ENCODE measurements around the gene PTGER2. TPM values are rescaled to one million over a fixed set of nuclear protein-coding genes. Genes with fewer than 3 reads are reported as not detected.

PTGER2 gene
- total RNA-seq, 1 experiment from 2014 or later: 0.57 TPM

GRCh38 chr14:52303236-52303635, 10.9 kb upstream of the PTGER2 start (continued):
- TF ChIP-seq SIN3A (IDR thresholded peaks at IDR 0.05; ENCODE audit: low read depth) (no peak), SP1 (IDR thresholded peaks at IDR 0.05; ENCODE audit: low read depth) (no peak), FOSL1 (IDR thresholded peaks at IDR 0.05; ENCODE audit: low read depth) (no peak), CBX3 (IDR thresholded peaks at IDR 0.05; ENCODE audit: low read depth) (no peak), EZH2 (IDR thresholded peaks at IDR 0.05) (no peak), POLR2AphosphoS5 (IDR thresholded peaks at IDR 0.05; ENCODE audit: low read depth, low read length) (no peak), RAD21 (IDR thresholded peaks at IDR 0.05; ENCODE audit: low read depth) (no peak), SRF (IDR thresholded peaks at IDR 0.05; ENCODE audit: low read depth) (no peak), EZH2phosphoT487 (IDR thresholded peaks at IDR 0.05; ENCODE audit: borderline replicate concordance) (no peak)

GRCh38 chr14:52304248-52304904, 9.7 kb upstream of the PTGER2 start:
- intact Hi-C loops (cut with micrococcal nuclease): loop anchor here (10.0 kb wide), 1 partner anchor 1000 kb away; no protein-coding TSS in a partner anchor

More at GRCh38 chr14:52304248-52304904, 9.7 kb upstream of the PTGER2 start:
- Histone ChIP-seq H3K36me3 (ENCODE audit: control insufficient read depth in 1 of 2, insufficient read depth in 2 of 2, low read length in 2 of 2) (no peaks in the 10 kb centered on the region), H3K4me2 (ENCODE audit: low read length) (no peak overlapping the region), H3K9ac (ENCODE audit: low read length) (no peak overlapping the region), H2AFZ (ENCODE audit: low read depth, low read length, poor library complexity, severe bottlenecking) (no peak overlapping the region), H3K4me1 (ENCODE audit: control insufficient read depth in 1 of 2, insufficient read depth in 2 of 2, low read length in 2 of 2) (no peaks in the 10 kb centered on the region), H3K9me3 (ENCODE audit: control insufficient read depth in 1 of 2, insufficient read depth in 1 of 2, low read depth in 1 of 2, low read length in 2 of 2) (no peaks in the 10 kb centered on the region), H4K20me1 (ENCODE audit: insufficient read depth) (no peaks in the 10 kb centered on the region), H3K4me3 (replicated peaks in 1 of 2; ENCODE audit: low read depth in 1 of 2, low read length in 2 of 2) (no peak overlapping the region), H3K27me3 (ENCODE audit: insufficient read depth, low read length) (no peaks in the 10 kb centered on the region), H3K9me2 (ENCODE audit: insufficient read depth) (no peaks in the 10 kb centered on the region), H3K27ac (ENCODE audit: low read depth, low read length) (no peak overlapping the region), H3K79me2 (ENCODE audit: insufficient read depth, low read length) (no peaks in the 10 kb centered on the region)
- no TSS peak for BruUV-seq (replicated peaks)
- TF ChIP-seq REST (IDR thresholded peaks at IDR 0.05; ENCODE audit: low read depth): no peak
- TF ChIP-seq ZNF274 (IDR thresholded peaks at IDR 0.05; ENCODE audit: low read depth, low read length): no peak
- TF ChIP-seq TCF7L2 (IDR thresholded peaks at IDR 0.05; ENCODE audit: borderline replicate concordance, extremely low read depth, insufficient read depth, insufficient read length): no peak
- no peak for TF ChIP-seq POLR2A (IDR thresholded peaks at IDR 0.05; ENCODE audit: borderline replicate concordance, extremely low read depth, insufficient read depth, insufficient read length)
- no peak for TF ChIP-seq ZFX (IDR thresholded peaks at IDR 0.05)
- TF ChIP-seq RAD21 (IDR thresholded peaks at IDR 0.05; ENCODE audit: low read depth): no peak
- TF ChIP-seq EGR1 (IDR thresholded peaks at IDR 0.05; ENCODE audit: low read depth): no peak
- no peak for TF ChIP-seq EZH2phosphoT487 (IDR thresholded peaks at IDR 0.05; ENCODE audit: borderline replicate concordance)
- no peak for TF ChIP-seq CTCF (IDR thresholded peaks at IDR 0.05 in 2 of 3, conservative IDR thresholded peaks at IDR 0.05 in 1 of 3; ENCODE audit: borderline replicate concordance in 1 of 3, insufficient read depth in 1 of 3, low read depth in 2 of 3, low read length in 2 of 3)
- TF ChIP-seq EZH2 (IDR thresholded peaks at IDR 0.05): no peak
- ATAC-seq (no peak), DNase-seq (ENCODE audit: low read depth, low spot score) (no peak)
- ChIA-PET RAD21 (ENCODE audit: low non-redundant PET in 1 of 2, low total read pairs in 2 of 2, uncharacterized antibody in 2 of 2, unreplicated experiment in 2 of 2) (no interaction called here), POLR2A (interaction anchor here (0.6 kb wide), 1 partner anchor 368 kb away, joined by 4 read pairs; no protein-coding TSS in a partner anchor), CTCF (no interaction called here)
